ENCODE measurements around the gene CCSER1. TPM values are rescaled to one million over a fixed set of nuclear protein-coding genes. Genes with fewer than 3 reads are reported as not detected.
"Not testable (repeated sequence)": the region's sequence is repeated elsewhere in the genome, so short reads cannot be mapped to it uniquely, and the experiment has no call there.

Gene CCSER1
- total and polyA plus RNA-seq, 10 donors, result 1.3 to 30.4 (median 20.4) TPM

DNA sequence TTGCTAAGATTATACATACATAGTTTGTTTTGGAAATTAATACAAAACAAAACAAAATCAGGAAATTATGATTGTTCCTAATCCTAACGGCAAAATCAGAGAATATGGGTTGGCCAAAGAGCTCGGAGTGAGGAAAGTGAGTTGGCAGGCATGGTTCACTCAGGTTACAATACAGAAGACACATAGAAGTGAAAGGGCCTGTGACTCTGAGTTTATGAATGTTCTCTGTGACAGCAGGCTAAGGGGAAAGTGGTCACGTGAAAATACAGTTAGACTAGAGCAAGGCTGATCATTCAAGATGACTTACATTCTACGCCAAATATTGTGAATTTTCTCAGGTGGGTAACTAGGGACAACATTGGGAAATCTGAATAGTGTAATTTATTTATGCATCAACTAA, 1001.3 kb downstream of the CCSER1 start:
- Histone ChIP-seq H3K4me1 (no peaks in the 10 kb centered on the region), H3K36me3 (no peaks in the 10 kb centered on the region), H3K27ac (no peak overlapping the region), H3K9me3 (no peaks in the 10 kb centered on the region), H3K27me3 (replicated peaks in 1 of 7) (no peaks in the 10 kb centered on the region), H3K4me3 (no peak overlapping the region)
- TF ChIP-seq, protein P1, sequence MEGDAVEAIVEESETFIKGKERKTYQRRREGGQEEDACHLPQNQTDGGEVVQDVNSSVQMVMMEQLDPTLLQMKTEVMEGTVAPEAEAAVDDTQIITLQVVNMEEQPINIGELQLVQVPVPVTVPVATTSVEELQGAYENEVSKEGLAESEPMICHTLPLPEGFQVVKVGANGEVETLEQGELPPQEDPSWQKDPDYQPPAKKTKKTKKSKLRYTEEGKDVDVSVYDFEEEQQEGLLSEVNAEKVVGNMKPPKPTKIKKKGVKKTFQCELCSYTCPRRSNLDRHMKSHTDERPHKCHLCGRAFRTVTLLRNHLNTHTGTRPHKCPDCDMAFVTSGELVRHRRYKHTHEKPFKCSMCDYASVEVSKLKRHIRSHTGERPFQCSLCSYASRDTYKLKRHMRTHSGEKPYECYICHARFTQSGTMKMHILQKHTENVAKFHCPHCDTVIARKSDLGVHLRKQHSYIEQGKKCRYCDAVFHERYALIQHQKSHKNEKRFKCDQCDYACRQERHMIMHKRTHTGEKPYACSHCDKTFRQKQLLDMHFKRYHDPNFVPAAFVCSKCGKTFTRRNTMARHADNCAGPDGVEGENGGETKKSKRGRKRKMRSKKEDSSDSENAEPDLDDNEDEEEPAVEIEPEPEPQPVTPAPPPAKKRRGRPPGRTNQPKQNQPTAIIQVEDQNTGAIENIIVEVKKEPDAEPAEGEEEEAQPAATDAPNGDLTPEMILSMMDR (IDR thresholded peaks at IDR 0.05 in 8 of 11, conservative IDR thresholded peaks at IDR 0.05 in 3 of 11), result no peak
- TF ChIP-seq POLR2A (IDR thresholded peaks at IDR 0.05) (no peak), POLR2AphosphoS5 (IDR thresholded peaks at IDR 0.05) (no peak)
- intact Hi-C loops (cut with DNase I; ENCODE audit: low total_unique reads), result no loop called here
- WGBS, 5 donors, result 82 to 91% (median 87%) methylated on average over 4 of the region's 4 CpGs
- DNase-seq, result no peak

DNA sequence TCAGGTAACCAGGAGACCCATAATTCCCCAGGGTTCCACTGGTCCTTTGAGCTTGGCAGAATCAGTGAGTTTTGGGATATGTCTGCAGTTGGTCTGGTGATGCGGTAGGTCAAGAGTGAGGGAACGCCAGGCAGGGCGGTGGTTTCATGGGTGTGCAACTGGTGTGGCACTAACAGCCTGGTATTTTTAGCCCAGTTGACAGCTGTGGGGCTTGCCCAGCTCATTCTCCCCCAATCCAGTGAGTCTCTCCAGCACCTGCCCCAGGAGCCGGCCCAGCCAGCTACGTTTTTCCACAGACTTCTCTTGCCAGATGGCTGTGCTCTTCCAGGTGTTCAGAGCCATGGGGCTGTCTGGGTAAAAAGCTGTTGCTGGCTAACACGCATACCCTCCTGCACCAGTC, 1019.9 kb downstream of the CCSER1 start:
- Histone ChIP-seq H3K27me3 (replicated peaks in 1 of 7) (no peaks in the 10 kb centered on the region), H3K4me3 (no peak overlapping the region), H3K36me3 (no peaks in the 10 kb centered on the region), H3K9me3 (peaks cover 0 to 67% (median 51%) of the 10 kb centered on the region in 8 donors), H3K4me1 (no peaks in the 10 kb centered on the region), H3K27ac (no peak overlapping the region)
- intact Hi-C loops (cut with DNase I; ENCODE audit: low total_unique reads), result no loop called here
- WGBS, 5 donors, result 70 to 86% (median 80%) methylated on average over 2 to 6 of the region's 6 CpGs
- DNase-seq, result peak; percentile 59
- no peak for TF ChIP-seq POLR2A (IDR thresholded peaks at IDR 0.05)
- TF ChIP-seq, protein P1 (IDR thresholded peaks at IDR 0.05 in 8 of 11, conservative IDR thresholded peaks at IDR 0.05 in 3 of 11), result no peak
- TF ChIP-seq POLR2AphosphoS5 (IDR thresholded peaks at IDR 0.05), result no peak

DNA sequence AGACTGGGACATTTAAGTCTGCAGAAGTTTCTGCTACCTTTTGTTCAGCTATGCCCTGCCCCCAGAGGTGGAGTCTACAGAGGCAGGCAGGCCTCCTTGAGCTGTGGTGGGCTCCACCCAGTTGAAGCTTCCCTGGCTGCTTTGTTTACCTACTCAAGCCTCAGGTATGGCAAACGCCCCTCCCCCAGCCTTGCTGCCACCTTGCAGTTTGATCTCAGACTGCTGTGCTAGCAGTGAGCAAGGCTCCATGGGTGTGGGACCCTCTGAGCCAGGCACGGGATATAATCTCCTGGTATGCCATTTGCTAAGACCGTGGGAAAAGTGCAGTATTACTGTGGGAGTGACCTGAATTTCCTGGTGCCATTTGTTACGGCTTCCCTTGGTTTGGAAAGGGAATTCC, 1026.8 kb downstream of the CCSER1 start:
- H3K27ac ChIP-seq; intact Hi-C loops (cut with DNase I; ENCODE audit: low total_unique reads); DNase-seq; H3K4me1 ChIP-seq; H3K36me3 ChIP-seq; H3K27me3 ChIP-seq (replicated peaks in 1 of 7); H3K4me3 ChIP-seq: not testable (repeated sequence)
- WGBS, 5 donors, result 73 to 87% (median 78%) methylated on average over 4 of the region's 4 CpGs
- H3K9me3 ChIP-seq, result peaks cover 0 to 60% (median 47%) of the 10 kb centered on the region in 8 donors

DNA sequence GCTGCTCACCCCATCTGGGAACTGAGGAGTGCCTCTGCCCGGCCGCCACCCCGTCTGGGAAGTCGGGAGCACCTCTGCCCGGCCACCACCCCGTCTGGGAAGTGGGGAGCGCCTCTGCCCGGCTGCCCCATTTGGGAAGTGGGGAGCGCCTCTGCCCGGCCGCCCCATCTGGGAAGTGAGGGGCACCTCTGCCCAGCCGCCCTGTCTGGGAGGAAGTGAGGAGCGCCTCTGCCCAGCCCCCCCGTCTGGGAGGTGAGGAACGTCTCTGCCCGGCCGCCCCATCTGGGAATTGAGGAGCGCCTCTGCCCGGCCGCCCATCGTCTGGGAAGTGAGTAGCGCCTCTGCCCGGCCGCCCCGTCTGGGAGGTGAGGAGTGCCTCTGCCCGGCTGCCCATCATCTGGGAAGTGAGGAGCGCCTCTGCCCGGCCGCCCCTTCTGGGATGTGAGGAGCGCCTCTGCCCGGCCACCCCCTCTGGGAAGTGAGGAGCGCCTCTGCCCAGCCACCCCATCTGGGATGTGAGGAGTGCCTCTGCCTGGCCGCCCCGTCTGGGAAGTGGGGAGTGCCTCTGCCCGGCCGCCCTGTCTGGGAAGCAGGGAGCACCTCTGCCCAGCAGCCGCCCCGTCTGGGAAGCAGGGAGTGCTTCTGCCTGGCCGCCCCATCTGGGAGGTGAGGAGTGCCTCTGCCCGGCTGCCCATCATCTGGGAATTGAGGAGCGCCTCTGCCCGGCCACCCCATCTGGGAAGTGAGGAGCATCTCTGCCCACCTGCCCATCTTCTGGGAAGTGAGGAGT, 1040.9 kb downstream of the CCSER1 start:
- intact Hi-C loops (cut with DNase I; ENCODE audit: low total_unique reads); H3K36me3 ChIP-seq; H3K27ac ChIP-seq; DNase-seq; H3K27me3 ChIP-seq (replicated peaks in 1 of 7); H3K4me3 ChIP-seq; H3K4me1 ChIP-seq: not testable (repeated sequence)
- H3K9me3 ChIP-seq, result peaks cover 0 to 41% (median 12%) of the 10 kb centered on the region in 8 donors
- 91 to 92% (median 92%) methylated on average over 27 to 42 of the region's 42 CpGs for WGBS, 5 donors

DNA sequence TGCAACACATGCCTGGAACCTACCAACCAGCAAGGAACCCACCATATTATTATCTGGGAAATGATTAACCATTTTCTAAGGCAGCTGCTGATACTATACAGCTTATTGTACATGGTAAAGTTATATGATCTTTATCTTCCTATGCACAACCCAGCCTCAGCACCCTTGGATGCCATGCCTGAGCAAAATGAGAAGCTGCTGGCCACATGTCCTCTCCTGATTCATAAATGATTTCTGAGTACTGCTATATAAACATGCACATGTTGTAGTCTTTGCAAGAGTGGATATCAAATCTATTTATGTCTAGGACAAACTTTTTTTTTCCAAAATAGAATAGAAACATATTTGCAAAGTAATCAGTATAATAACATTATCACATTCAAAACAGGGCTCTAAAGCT, 1043.6 kb downstream of the CCSER1 start:
- Histone ChIP-seq H3K27me3 (replicated peaks in 1 of 7) (no peaks in the 10 kb centered on the region), H3K27ac (no peak overlapping the region), H3K36me3 (no peaks in the 10 kb centered on the region), H3K4me1 (no peaks in the 10 kb centered on the region), H3K4me3 (no peak overlapping the region), H3K9me3 (peaks cover 0 to 21% (median 4%) of the 10 kb centered on the region in 8 donors)
- no peak for DNase-seq
- TF ChIP-seq POLR2A (IDR thresholded peaks at IDR 0.05) (no peak), POLR2AphosphoS5 (IDR thresholded peaks at IDR 0.05) (no peak)
- intact Hi-C loops (cut with DNase I; ENCODE audit: low total_unique reads), result no loop called here
